H9 (cell line): Measurements from ENCODE around the gene C10orf71. TPM values are rescaled to one million over a fixed set of nuclear protein-coding genes. Genes with fewer than 3 reads are reported as not detected.

Experiments
- DNase-seq: peaks from one replicate; pipeline ENCODE4 v3.0.0-alpha.2; 2017
- H2AFZ ChIP-seq: one replicate; pipeline ENCODE4 v1.6.1; 2013; ENCODE audit warnings: mild to moderate bottlenecking, low read length, control low read depth, moderate library complexity
- H2AK5ac ChIP-seq: 2 replicates; pipeline ENCODE4 v1.6.1; 2013; ENCODE audit warnings: low read length, control low read depth, mixed read lengths; ENCODE audit not compliant: insufficient read length
- H2BK120ac ChIP-seq: one replicate; pipeline ENCODE4 v1.6.1; 2013; ENCODE audit warnings: low read depth, mild to moderate bottlenecking, low read length, control low read depth, inconsistent platforms; ENCODE audit not compliant: poor library complexity, severe bottlenecking
- H2BK12ac ChIP-seq: 2 replicates; pipeline ENCODE4 v1.6.1; 2013; ENCODE audit warnings: low read length, control low read depth, mixed read lengths, low read depth; ENCODE audit not compliant: insufficient read length
- H2BK15ac ChIP-seq: 2 replicates; pipeline ENCODE4 v1.6.1; 2013; ENCODE audit warnings: low read depth, low read length, control low read depth
- H2BK20ac ChIP-seq: one replicate; pipeline ENCODE4 v1.6.1; 2013; ENCODE audit warnings: low read depth, mild to moderate bottlenecking, low read length, control low read depth, inconsistent platforms; ENCODE audit not compliant: poor library complexity, severe bottlenecking
- H2BK5ac ChIP-seq: 2 replicates; pipeline ENCODE4 v1.6.1; 2013; ENCODE audit warnings: low read length, control low read depth, mixed read lengths; ENCODE audit not compliant: insufficient read length
- H3K14ac ChIP-seq: 2 replicates; pipeline ENCODE4 v1.6.1; 2013; ENCODE audit warnings: low read length, control low read depth; ENCODE audit not compliant: insufficient read depth
- H3K18ac ChIP-seq: 2 replicates; pipeline ENCODE4 v1.6.1; 2013; ENCODE audit warnings: low read depth, mild to moderate bottlenecking, mixed read lengths, low read length, control low read depth; ENCODE audit not compliant: insufficient read length
- H3K23ac ChIP-seq: 2 replicates; pipeline ENCODE4 v1.6.1; 2013; ENCODE audit warnings: low read length, control low read depth, mixed read lengths, low read depth; ENCODE audit not compliant: insufficient read length
- H3K23me2 ChIP-seq: 2 replicates; pipeline ENCODE4 v1.6.1; 2013; ENCODE audit warnings: low read depth, mild to moderate bottlenecking, mixed read lengths, low read length, control low read depth; ENCODE audit not compliant: insufficient read length, poor library complexity, severe bottlenecking
- H3K27ac ChIP-seq: 2 replicates; pipeline ENCODE4 v1.5.1; 2013; ENCODE audit warnings: low read length, control low read depth, mixed read lengths, low read depth; ENCODE audit not compliant: insufficient read length
- H3K27me3 ChIP-seq: 2 replicates; pipeline ENCODE4 v1.6.1; 2013; ENCODE audit warnings: low read length, control low read depth, inconsistent platforms; ENCODE audit not compliant: insufficient read depth
- H3K4ac ChIP-seq: 2 replicates; pipeline ENCODE4 v1.6.1; 2013; ENCODE audit warnings: low read depth, mild to moderate bottlenecking, control low read depth, inconsistent platforms, low read length, moderate library complexity
- H3K4me1 ChIP-seq: 2 replicates; pipeline ENCODE4 v1.6.1; 2013; ENCODE audit warnings: low read length, control low read depth, inconsistent platforms; ENCODE audit not compliant: insufficient read depth
- H3K4me2 ChIP-seq: 2 replicates; pipeline ENCODE4 v1.6.1; 2013; ENCODE audit warnings: low read length, control low read depth, mixed read lengths; ENCODE audit not compliant: insufficient read length, insufficient read depth
- H3K56ac ChIP-seq: 2 replicates; pipeline ENCODE4 v1.6.1; 2013; ENCODE audit warnings: low read depth, mild to moderate bottlenecking, mixed read lengths, low read length, control low read depth; ENCODE audit not compliant: insufficient read length
- H3K79me1 ChIP-seq: 2 replicates; pipeline ENCODE4 v1.6.1; 2013; ENCODE audit warnings: low read depth, mild to moderate bottlenecking, moderate library complexity, low read length, control low read depth, inconsistent platforms; ENCODE audit not compliant: insufficient read depth, poor library complexity, severe bottlenecking
- H3K79me2 ChIP-seq: 2 replicates; pipeline ENCODE4 v1.6.1; 2013; ENCODE audit warnings: low read length, control low read depth, inconsistent platforms; ENCODE audit not compliant: insufficient read depth
- H3K9ac ChIP-seq: 2 replicates; pipeline ENCODE4 v1.6.1; 2013; ENCODE audit warnings: low read length, control low read depth, mixed read lengths; ENCODE audit not compliant: insufficient read length; ENCODE audit errors: extremely low read depth
- H3K9me3 ChIP-seq: one replicate; pipeline ENCODE4 v1.6.1; 2013; ENCODE audit warnings: low read depth, low read length, inconsistent platforms; ENCODE audit not compliant: control insufficient read depth
- H3T11ph ChIP-seq: one replicate; pipeline ENCODE4 v1.6.1; 2013; ENCODE audit warnings: mild to moderate bottlenecking, low read length, control low read depth, inconsistent platforms
- H4K20me1 ChIP-seq: one replicate; pipeline ENCODE4 v1.6.1; 2013; ENCODE audit not compliant: control insufficient read depth, insufficient read length, insufficient read depth
- H4K5ac ChIP-seq: 2 replicates; pipeline ENCODE4 v1.6.1; 2013; ENCODE audit warnings: low read depth, mild to moderate bottlenecking, mixed read lengths, low read length, control low read depth; ENCODE audit not compliant: insufficient read length
- H4K8ac ChIP-seq: replicated peaks from 2 replicates; pipeline ENCODE4 v1.6.1; 2013; ENCODE audit warnings: low read length, control low read depth, mixed read lengths, low read depth; ENCODE audit not compliant: insufficient read length
- H4K91ac ChIP-seq: 2 replicates; pipeline ENCODE4 v1.6.1; 2013; ENCODE audit warnings: low read depth, mild to moderate bottlenecking, moderate library complexity, mixed read lengths, low read length, control low read depth; ENCODE audit not compliant: insufficient read length
- H3K27ac Mint-ChIP-seq, 3 experiments: 2 replicates in 2 of 3; 3 replicates in 1 of 3; pipeline ENCODE4 v1.8.0; 2020 to 2021; ENCODE audit warnings: mixed read lengths in 3 of 3, mild to moderate bottlenecking in 1 of 3, moderate library complexity in 1 of 3
- H3K27me3 Mint-ChIP-seq: 2 replicates; pipeline ENCODE4 v1.8.0; 2021; ENCODE audit warnings: low read depth, mild to moderate bottlenecking, moderate library complexity, mixed read lengths
- H3K36me3 Mint-ChIP-seq, 3 experiments: 2 replicates in 2 of 3; 3 replicates in 1 of 3; pipeline ENCODE4 v1.8.0; 2020 to 2021; ENCODE audit warnings: low read depth in 3 of 3, mixed read lengths in 3 of 3; ENCODE audit not compliant: insufficient read depth in 1 of 3
- H3K4me1 Mint-ChIP-seq, 2 experiments: 2 replicates each; pipeline ENCODE4 v1.8.0; 2020; ENCODE audit warnings: mixed read lengths in 2 of 2
- H3K4me3 Mint-ChIP-seq, 2 experiments: 2 replicates in 1 of 2; 3 replicates in 1 of 2; pipeline ENCODE4 v1.8.0; 2020 to 2021; ENCODE audit warnings: mild to moderate bottlenecking in 2 of 2, mixed read lengths in 2 of 2, moderate library complexity in 1 of 2
- H3K9me3 Mint-ChIP-seq, 2 experiments: 2 replicates in 1 of 2; 3 replicates in 1 of 2; pipeline ENCODE4 v1.8.0; 2020; ENCODE audit warnings: mild to moderate bottlenecking in 2 of 2, mixed read lengths in 2 of 2, moderate library complexity in 1 of 2
- WGBS: extraction: QIAGEN DNeasy Blood & Tissue Kit; methylation state at CpG from one replicate; pipeline ENCODE4 v1.1.7; 2013; ENCODE audit warnings: missing lambda C conversion rate, low lambda C conversion rate, mixed read lengths; ENCODE audit not compliant: insufficient read length; ENCODE audit errors: extremely low coverage; 5-methylcytosine and 5-hydroxymethylcytosine counted together
- total RNA-seq: library from RNA; stranded (reverse); gene quantifications from 2 replicates; pipeline ENCODE4 v1.2.1, GENCODE V29; 2021
- TF ChIP-seq, protein P1 (sequence below): fragments of 200-600 bp; sonication (generic); conservative IDR thresholded peaks from 3 replicates; pipeline ENCODE4 v1.8.0; 2021; ENCODE audit warnings: antibody characterized with exemption, mild to moderate bottlenecking

The C10orf71 gene
- total RNA-seq, 1 experiment from 2014 or later, result not detected

DNA sequence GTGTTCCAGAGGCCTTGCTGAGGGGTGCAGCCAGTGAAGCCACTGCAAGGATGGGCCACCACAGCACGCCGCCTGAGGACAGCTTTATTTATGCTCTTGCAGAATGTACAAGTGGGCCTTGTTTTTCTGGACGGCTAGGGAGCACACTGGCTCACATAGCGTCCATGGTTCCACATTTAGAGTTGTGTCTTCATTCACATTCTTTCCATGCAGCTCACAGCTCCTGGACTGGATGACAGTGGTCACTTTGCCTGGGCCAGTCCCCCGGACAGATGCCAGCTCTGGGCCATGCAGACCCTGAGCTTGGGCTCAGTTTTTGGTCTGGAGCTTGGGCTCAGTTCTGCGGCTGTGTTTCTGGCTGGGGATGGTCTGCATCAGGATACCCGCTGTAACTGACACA lies 2.6 kb upstream of the C10orf71 start:
- Histone ChIP-seq H2BK15ac (no peak overlapping the region), H2BK5ac (no peak overlapping the region), H3K27me3 (no peaks in the 10 kb centered on the region), H3K14ac (no peak overlapping the region; the same call in 1 of the 2 replicates), H4K20me1 (no peaks in the 10 kb centered on the region), H4K5ac (no peak overlapping the region), H2BK20ac (no peak overlapping the region), H3K18ac (no peak overlapping the region), H3K79me1 (no peaks in the 10 kb centered on the region), H3K4ac (no peak overlapping the region), H3K56ac (no peak overlapping the region), H2BK120ac (no peak overlapping the region), H3K4me1 (no peaks in the 10 kb centered on the region; the same call in 1 of the 2 replicates), H3K23ac (no peak overlapping the region), H3K9me3 (no peaks in the 10 kb centered on the region), H3K9ac (no peak overlapping the region), H3K4me2 (no peak overlapping the region), H2AK5ac (no peak overlapping the region), H2BK12ac (no peak overlapping the region), H3K27ac (no peak overlapping the region), H4K91ac (no peak overlapping the region), H3K79me2 (no peaks in the 10 kb centered on the region), H3T11ph (no peak overlapping the region), H2AFZ (no peak overlapping the region), H3K23me2 (no peaks in the 10 kb centered on the region), H4K8ac (no peak overlapping the region)
- H3K27me3 Mint-ChIP-seq, result peaks cover 28% of the 10 kb centered on the region
- no peaks in the 10 kb centered on the region for H3K9me3 Mint-ChIP-seq
- H3K4me3 Mint-ChIP-seq, result no peak overlapping the region
- no peaks in the 10 kb centered on the region for H3K36me3 Mint-ChIP-seq
- H3K4me1 Mint-ChIP-seq, result peaks cover 25 to 30% of the 10 kb centered on the region in 2 experiments
- WGBS, result no CpG with 5 or more reads among the region's 7 CpGs
- TF ChIP-seq, protein P1, sequence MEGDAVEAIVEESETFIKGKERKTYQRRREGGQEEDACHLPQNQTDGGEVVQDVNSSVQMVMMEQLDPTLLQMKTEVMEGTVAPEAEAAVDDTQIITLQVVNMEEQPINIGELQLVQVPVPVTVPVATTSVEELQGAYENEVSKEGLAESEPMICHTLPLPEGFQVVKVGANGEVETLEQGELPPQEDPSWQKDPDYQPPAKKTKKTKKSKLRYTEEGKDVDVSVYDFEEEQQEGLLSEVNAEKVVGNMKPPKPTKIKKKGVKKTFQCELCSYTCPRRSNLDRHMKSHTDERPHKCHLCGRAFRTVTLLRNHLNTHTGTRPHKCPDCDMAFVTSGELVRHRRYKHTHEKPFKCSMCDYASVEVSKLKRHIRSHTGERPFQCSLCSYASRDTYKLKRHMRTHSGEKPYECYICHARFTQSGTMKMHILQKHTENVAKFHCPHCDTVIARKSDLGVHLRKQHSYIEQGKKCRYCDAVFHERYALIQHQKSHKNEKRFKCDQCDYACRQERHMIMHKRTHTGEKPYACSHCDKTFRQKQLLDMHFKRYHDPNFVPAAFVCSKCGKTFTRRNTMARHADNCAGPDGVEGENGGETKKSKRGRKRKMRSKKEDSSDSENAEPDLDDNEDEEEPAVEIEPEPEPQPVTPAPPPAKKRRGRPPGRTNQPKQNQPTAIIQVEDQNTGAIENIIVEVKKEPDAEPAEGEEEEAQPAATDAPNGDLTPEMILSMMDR, result no peak
- no peak for DNase-seq
- no peak overlapping the region for H3K27ac Mint-ChIP-seq
